AG09319 (cell line): Measurements from ENCODE around the gene CELF4.

Source experiments
- DNase-seq: peaks from one replicate; pipeline ENCODE4 v3.0.0-alpha.2; 2010; ENCODE audit warnings: low read depth; ENCODE audit errors: extremely low read depth
- TF ChIP-seq, protein P1 (sequence below): IDR thresholded peaks from 2 replicates; pipeline ENCODE4 v1.5.1; 2011; ENCODE audit warnings: low read depth, mild to moderate bottlenecking, inconsistent platforms, low read length, moderate library complexity

Gene CELF4

DNA sequence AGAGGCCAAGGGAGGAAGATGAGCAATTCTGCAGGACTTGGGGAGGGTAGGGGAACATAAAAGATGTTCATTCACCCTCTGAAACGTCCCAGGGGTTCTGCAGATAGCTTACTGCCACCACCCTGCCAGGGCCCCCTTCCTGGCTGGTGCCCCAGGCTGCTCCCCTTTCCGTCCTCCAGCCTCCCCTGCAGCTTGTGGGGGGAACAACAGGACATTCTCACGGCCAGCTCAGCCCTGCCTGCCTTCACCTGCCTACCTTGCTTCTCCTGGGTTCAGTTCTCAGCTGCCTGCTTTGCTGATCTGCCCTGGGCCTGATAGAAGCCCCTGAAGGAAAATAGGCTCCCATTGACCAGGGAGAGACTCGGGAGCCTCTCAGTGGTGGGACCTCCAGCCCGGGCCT, 251.1 kb downstream of the CELF4 start:
- TF ChIP-seq, protein P1, sequence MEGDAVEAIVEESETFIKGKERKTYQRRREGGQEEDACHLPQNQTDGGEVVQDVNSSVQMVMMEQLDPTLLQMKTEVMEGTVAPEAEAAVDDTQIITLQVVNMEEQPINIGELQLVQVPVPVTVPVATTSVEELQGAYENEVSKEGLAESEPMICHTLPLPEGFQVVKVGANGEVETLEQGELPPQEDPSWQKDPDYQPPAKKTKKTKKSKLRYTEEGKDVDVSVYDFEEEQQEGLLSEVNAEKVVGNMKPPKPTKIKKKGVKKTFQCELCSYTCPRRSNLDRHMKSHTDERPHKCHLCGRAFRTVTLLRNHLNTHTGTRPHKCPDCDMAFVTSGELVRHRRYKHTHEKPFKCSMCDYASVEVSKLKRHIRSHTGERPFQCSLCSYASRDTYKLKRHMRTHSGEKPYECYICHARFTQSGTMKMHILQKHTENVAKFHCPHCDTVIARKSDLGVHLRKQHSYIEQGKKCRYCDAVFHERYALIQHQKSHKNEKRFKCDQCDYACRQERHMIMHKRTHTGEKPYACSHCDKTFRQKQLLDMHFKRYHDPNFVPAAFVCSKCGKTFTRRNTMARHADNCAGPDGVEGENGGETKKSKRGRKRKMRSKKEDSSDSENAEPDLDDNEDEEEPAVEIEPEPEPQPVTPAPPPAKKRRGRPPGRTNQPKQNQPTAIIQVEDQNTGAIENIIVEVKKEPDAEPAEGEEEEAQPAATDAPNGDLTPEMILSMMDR = no peak
- DNase-seq = no peak

DNA sequence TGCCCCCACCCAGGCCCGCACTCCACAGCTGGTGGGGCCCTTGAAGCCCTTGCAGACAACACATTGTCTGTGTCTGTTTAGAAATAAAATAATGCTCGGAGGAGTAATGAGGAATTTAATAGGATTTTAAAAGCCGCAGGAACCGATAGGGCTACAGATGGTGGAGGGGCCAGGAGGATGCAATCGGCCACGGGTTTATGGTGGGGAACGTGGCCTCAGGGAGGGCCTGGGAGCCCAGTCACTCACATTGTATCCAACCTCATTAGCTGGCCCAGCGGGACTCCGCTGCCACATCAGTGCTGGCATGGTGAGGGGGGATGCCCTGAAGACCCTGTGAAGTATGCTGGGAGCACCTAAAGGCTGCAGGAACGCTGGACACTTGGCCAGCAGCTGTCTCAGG, 252.0 kb downstream of the CELF4 start:
- no peak for DNase-seq
- TF ChIP-seq, protein P1 = no peak

DNA sequence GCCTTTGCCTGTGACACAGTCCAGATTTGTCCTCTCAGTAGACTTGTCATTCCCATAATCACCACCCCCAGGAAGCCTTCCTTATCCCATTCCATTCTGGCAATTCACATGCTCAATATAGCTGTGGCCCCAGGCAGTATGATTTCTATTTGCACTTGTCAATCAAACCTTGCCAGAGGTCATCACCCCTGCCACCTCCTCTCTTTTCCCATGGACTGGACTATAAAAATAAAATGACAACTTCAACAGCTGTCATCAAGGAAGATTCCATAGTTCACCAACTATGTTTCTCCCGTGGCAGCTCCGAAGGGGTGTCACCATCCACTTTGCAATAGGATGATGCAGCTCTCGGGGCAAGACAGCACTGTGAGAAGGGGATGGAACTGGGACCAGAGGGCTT, 255.7 kb downstream of the CELF4 start:
- DNase-seq = no peak
- TF ChIP-seq, protein P1 = no peak

DNA sequence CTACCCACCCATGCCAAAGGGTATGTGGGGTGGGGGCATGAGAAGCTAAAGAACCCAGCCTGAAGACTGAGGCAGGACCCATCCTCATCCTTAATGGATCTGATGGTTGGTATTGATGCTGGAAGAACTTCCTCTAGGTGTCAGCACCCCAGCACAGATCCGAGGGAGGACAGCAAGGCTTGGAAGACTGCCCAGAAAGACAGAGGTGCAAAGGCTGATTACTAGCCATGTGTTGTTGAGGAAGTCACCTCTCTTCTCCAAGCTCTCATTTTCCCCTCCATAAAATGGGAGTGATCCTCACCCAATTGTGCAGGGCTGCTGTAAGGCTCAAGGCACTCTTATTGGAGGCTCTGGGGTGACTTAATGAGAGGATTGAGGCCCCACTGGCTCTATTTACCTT, 256.5 kb downstream of the CELF4 start:
- no peak for DNase-seq
- TF ChIP-seq, protein P1 = no peak

DNA sequence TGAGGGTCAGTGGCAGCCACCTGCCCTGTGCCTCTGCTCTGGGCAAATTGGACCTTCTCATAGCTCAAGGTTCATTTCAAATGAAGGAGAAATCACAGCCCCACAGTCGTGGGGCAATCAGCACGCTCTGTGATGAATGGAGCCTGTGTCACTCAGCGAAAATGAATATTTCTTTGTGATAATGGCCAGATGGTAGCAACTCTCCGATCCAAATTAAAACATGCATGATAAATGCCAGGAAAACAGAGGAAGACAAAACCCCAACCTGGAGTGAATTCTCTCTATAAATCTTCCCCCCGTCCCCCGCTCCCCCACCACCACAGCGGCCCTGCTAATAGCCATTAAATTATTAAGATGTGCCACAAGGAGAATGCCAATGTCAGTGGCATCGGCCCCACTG, 258.4 kb downstream of the CELF4 start:
- TF ChIP-seq, protein P1 = no peak
- no peak for DNase-seq

DNA sequence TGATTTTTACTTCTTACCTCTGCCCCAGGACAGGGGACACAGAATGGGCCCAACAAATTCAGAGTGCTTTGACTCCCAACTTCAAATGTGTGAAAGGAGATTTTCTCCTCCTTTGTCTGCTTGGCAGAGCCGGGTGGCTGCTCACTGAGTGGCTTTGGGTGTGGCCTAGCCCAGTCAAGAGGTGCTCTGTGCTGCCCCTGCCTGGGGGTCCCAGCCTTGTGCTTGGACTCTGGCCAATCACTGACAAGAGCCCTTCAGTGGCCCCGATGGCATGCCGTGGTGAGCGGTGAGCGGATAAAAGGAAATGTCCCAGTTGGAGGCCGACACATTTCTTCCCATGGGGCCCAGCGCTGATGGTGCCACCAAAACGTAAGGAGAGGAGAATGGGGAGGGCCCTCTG, 259.2 kb downstream of the CELF4 start:
- TF ChIP-seq, protein P1 = no peak
- DNase-seq = no peak

DNA sequence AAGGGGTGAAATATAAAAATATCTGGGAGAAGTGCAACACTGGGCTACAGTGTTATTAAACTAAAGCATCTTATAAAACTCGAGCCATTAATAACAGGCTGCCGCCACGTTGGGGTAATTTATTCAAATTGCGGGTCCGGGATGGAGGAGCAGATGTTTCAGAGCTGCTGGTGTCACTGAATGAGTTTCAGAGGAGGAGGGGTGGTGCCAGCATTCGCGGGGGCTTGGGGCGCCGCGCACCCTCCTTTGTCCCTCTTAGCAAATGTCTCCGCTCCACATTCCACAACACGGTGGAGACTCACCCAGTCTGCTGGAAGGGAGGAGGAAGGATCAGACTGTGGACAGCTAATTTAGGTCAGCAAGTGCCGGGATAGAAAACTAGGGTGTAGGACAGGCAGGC, 260.5 kb downstream of the CELF4 start:
- DNase-seq = no peak
- TF ChIP-seq, protein P1 = no peak
